ENCODE results near the gene RRP9. TPM values are rescaled to one million over a fixed set of nuclear protein-coding genes. Genes with fewer than 3 reads are reported as not detected.

The RRP9 gene
- total and polyA plus RNA-seq, 10 of the 15 experiments (the other 5 are each of a cell fraction or from before 2014, with no cell fraction given): 4.7 to 91.5 (median 41.7) TPM

DNA sequence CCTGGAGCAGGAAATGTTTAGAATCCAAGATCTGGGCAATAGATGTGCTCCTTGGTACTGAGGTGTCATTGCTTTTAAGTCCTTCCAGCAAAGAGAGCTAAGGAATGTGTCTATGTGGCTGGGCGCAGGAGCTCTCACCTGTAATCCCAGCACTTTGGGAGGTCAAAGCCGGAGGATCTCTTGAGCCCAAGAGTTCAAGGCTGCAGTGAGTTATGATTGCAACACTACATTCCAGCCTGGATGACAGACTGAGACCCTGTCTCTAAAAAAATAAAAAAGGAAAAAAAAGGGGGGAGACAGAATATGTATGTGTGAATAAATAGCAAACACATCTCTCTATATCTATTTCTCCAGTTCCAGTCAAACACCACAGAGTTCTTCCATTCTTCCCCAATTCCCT lies 9.2 kb upstream of the RRP9 start:
- CTCF ChIA-PET: interaction anchor here (1.6 kb wide), 1 partner anchor 8 kb away, joined by 7 read pairs; the partner anchor contains the start of gene PARP3
- Histone ChIP-seq H3K27ac (ENCODE audit: control insufficient read depth, insufficient read depth) (no peak overlapping the region), H3K4me2 (ENCODE audit: control insufficient read depth, insufficient read depth) (no peak overlapping the region), H3K9ac (ENCODE audit: control insufficient read depth, insufficient read depth, low read length) (no peak overlapping the region), H3K27me3 (replicated peaks in 1 of 2; ENCODE audit: control insufficient read depth in 2 of 2, insufficient read depth in 2 of 2, low read length in 1 of 2) (peaks cover 0 to 8% of the 10 kb centered on the region in 2 experiments; a peak in 3 of 4 replicates), H3K79me2 (ENCODE audit: control insufficient read depth, insufficient read depth, low read length) (no peaks in the 10 kb centered on the region), H3K36me3 (ENCODE audit: control insufficient read depth in 2 of 2, insufficient read depth in 2 of 2, low read length in 1 of 2) (peaks cover 0 to 1% of the 10 kb centered on the region in 2 experiments; a peak in 1 of 4 replicates), H3K9me3 (replicated peaks; ENCODE audit: control insufficient read depth, insufficient read depth, low read length) (no peaks in the 10 kb centered on the region), H3K4me1 (ENCODE audit: control insufficient read depth, insufficient read depth, low read length) (no peaks in the 10 kb centered on the region), H4K20me1 (ENCODE audit: control insufficient read depth, insufficient read depth) (no peaks in the 10 kb centered on the region), H2AFZ (ENCODE audit: control insufficient read depth, low read depth, low read length) (no peak overlapping the region), H3K4me3 (no peak overlapping the region)
- POLR2A ChIA-PET: no interaction called here
- no TSS peak for BruUV-seq (replicated peaks)
- in situ Hi-C loops (cut with MboI): no loop called here
- WGBS (ENCODE audit: insufficient coverage, insufficient replicate concordance, low lambda C conversion rate, missing lambda C conversion rate): 95% methylated on average over 2 of the region's 2 CpGs
- FAIRE-seq (no peak), ATAC-seq (no peak), DNase-seq (ENCODE audit: low read depth, low spot score) (no peak)
- no peak for TF ChIP-seq NFYA (IDR thresholded peaks at IDR 0.05; ENCODE audit: borderline replicate concordance, low read depth, low read length)
- TF ChIP-seq NR2C1 (IDR thresholded peaks at IDR 0.05): no peak
- no peak for TF ChIP-seq MEF2B (IDR thresholded peaks at IDR 0.05; ENCODE audit: partially characterized antibody, poor library complexity, severe bottlenecking)
- TF ChIP-seq ZNF207 (IDR thresholded peaks at IDR 0.05; ENCODE audit: borderline replicate concordance): no peak
- TF ChIP-seq FOXM1 (IDR thresholded peaks at IDR 0.05; ENCODE audit: low read depth, low read length): no peak
- TF ChIP-seq NFXL1 (IDR thresholded peaks at IDR 0.05; ENCODE audit: borderline replicate concordance): no peak
- no peak for TF ChIP-seq ETV6 (conservative IDR thresholded peaks at IDR 0.05 in 1 of 2, IDR thresholded peaks at IDR 0.05 in 1 of 2; ENCODE audit: borderline replicate concordance in 1 of 2, low read depth in 1 of 2)
- TF ChIP-seq SMAD5 (IDR thresholded peaks at IDR 0.05; ENCODE audit: low read depth): no peak
- no peak for TF ChIP-seq USF2 (IDR thresholded peaks at IDR 0.05; ENCODE audit: borderline replicate concordance, low read depth, low read length)
- TF ChIP-seq TBL1XR1 (IDR thresholded peaks at IDR 0.05; ENCODE audit: low read depth, low read length): no peak
- RAD21 ChIA-PET (ENCODE audit: unreplicated experiment): interaction anchor here (1.1 kb wide), 1 partner anchor 8 kb away, joined by 4 read pairs; no protein-coding TSS in a partner anchor
- intact Hi-C loops (cut with micrococcal nuclease; ENCODE audit: unreplicated experiment): no loop called here
- SMC1A ChIA-PET (ENCODE audit: uncharacterized antibody, unreplicated experiment): interaction anchor here (0.5 to 1.5 kb wide), 2 partner anchors 13 to 56 kb away, joined by 3 read pairs; no protein-coding TSS in a partner anchor
